HG03108 (cell line): Measurements from ENCODE around the gene MARCOL.
"Not testable (repeated sequence)": the region's sequence is repeated elsewhere in the genome, so short reads cannot be mapped to it uniquely, and the experiment has no call there.

Experiments
- ATAC-seq: cut with Tn5 transposase; IDR thresholded peaks from one replicate; pipeline ENCODE4 v1.9.1; 2021; ENCODE audit warnings: moderate library complexity; ENCODE audit not compliant: unreplicated experiment

Gene MARCOL

GRCh38 chr5:148261221-148261620, 22.9 kb downstream of the MARCOL start:
- ATAC-seq: no peak

GRCh38 chr5:148267962-148268361, 29.6 kb downstream of the MARCOL start:
- no peak for ATAC-seq

GRCh38 chr5:148268566-148268965, 30.2 kb downstream of the MARCOL start, which contains the start of gene SPINK13:
SPINK13 (plus strand) TSS chr5:148268794; CDS start chr5:148270073, 1,279 bp downstream.
- no peak for ATAC-seq

- ATAC-seq: not testable (repeated sequence)
These were observed 36.8 kb downstream of the MARCOL start for GRCh38 chr5:148275129-148275528.

- ATAC-seq: not testable (repeated sequence)
These were observed 42.6 kb downstream of the MARCOL start for GRCh38 chr5:148280893-148281292.

GRCh38 chr5:148281336-148281735, 43.0 kb downstream of the MARCOL start:
- ATAC-seq: not testable (repeated sequence)

- no peak for ATAC-seq
These were observed 52.2 kb downstream of the MARCOL start for GRCh38 chr5:148290271-148291195.
